HEK293 (cell line): ENCODE measurements around the gene KLHL14.

Experiments
- CTCF ChIA-PET: fragments of 350-600 bp; formaldehyde crosslinking; extraction: SDS; loops from one replicate; lab custom pipeline; 2021; ENCODE audit warnings: antibody characterized with exemption; lab: Yijun Ruan, JAX
- POLR2A ChIA-PET: fragments of 300-600 bp; formaldehyde crosslinking; extraction: SDS; loops from one replicate; lab custom pipeline; 2020; ENCODE audit warnings: antibody characterized with exemption, inconsistent platforms; lab: Yijun Ruan, JAX
- H3K27ac ChIP-seq: fragments of 200-500 bp; sonication (Bioruptor generic); 2 replicates; pipeline ENCODE4 v1.5.1; 2014; ENCODE audit warnings: low read depth, low read length, control low read depth, inconsistent platforms; ENCODE audit errors: extremely low read depth
- H3K36me3 ChIP-seq, 2 experiments: fragments of 200-500 bp in 1 of 2; sonication (Bioruptor generic) in 1 of 2; 1 replicate in 1 of 2; 2 replicates in 1 of 2; pipeline ENCODE4 v1.5.1; 2014 to 2017; ENCODE audit warnings: inconsistent platforms in 2 of 2, low read length in 2 of 2; ENCODE audit not compliant: control insufficient read depth in 2 of 2, insufficient read depth in 1 of 2
- H3K4me1 ChIP-seq: fragments of 200-500 bp; sonication (Bioruptor generic); 2 replicates; pipeline ENCODE4 v1.5.1; 2014; ENCODE audit warnings: mild to moderate bottlenecking, low read length, inconsistent platforms; ENCODE audit not compliant: control insufficient read depth, insufficient read depth
- H3K4me3 ChIP-seq: 2 replicates; pipeline ENCODE4 v1.5.1; 2011; ENCODE audit warnings: low read depth, mild to moderate bottlenecking, control low read depth, low read length, moderate library complexity
- H3K9me3 ChIP-seq: fragments of 200-500 bp; sonication (Bioruptor generic); 2 replicates; pipeline ENCODE4 v1.5.1; 2014; ENCODE audit warnings: low read depth, low read length, inconsistent platforms; ENCODE audit not compliant: control insufficient read depth, insufficient read depth
- BCL11B ChIP-seq: fragments of 450-650 bp; formaldehyde crosslinking; IDR thresholded peaks from 2 replicates; pipeline ENCODE4 v1.5.1; 2016; ENCODE audit warnings: low read depth, missing biosample characterization, missing genetic modification characterization
- GFI1B ChIP-seq: fragments of 450-650 bp; formaldehyde crosslinking; IDR thresholded peaks from 2 replicates; pipeline ENCODE4 v1.5.1; 2016; ENCODE audit warnings: missing biosample characterization, missing genetic modification characterization
- HOXA7 ChIP-seq: sonication (generic); formaldehyde crosslinking; IDR thresholded peaks from 2 replicates; pipeline ENCODE4 v1.8.1; 2022; ENCODE audit warnings: missing genetic modification reagents, borderline replicate concordance
- HOXC10 ChIP-seq: sonication (generic); formaldehyde crosslinking; IDR thresholded peaks from 2 replicates; pipeline ENCODE4 v1.8.1; 2023; ENCODE audit warnings: mild to moderate bottlenecking, missing genetic modification reagents
- HOXD13 ChIP-seq: sonication (generic); formaldehyde crosslinking; IDR thresholded peaks from 2 replicates; pipeline ENCODE4 v1.8.0; 2022; ENCODE audit warnings: missing genetic modification reagents, borderline replicate concordance
- KLF7 ChIP-seq: fragments of 450-650 bp; formaldehyde crosslinking; IDR thresholded peaks from 2 replicates; pipeline ENCODE4 v1.5.1; 2016; ENCODE audit warnings: missing biosample characterization, missing genetic modification characterization, borderline replicate concordance
- KLF8 ChIP-seq: fragments of 450-650 bp; formaldehyde crosslinking; IDR thresholded peaks from 2 replicates; pipeline ENCODE4 v1.5.1; 2016; ENCODE audit warnings: missing biosample characterization, missing genetic modification characterization
- PRDM10 ChIP-seq: fragments of 450-650 bp; formaldehyde crosslinking; IDR thresholded peaks from 2 replicates; pipeline ENCODE4 v1.5.1; 2016; ENCODE audit warnings: missing biosample characterization, missing genetic modification characterization
- REST ChIP-seq: fragments of 450-650 bp; formaldehyde crosslinking; IDR thresholded peaks from 2 replicates; pipeline ENCODE4 v1.5.1; 2016; ENCODE audit warnings: missing biosample characterization, missing genetic modification characterization
- WT1 ChIP-seq: fragments of 450-650 bp; formaldehyde crosslinking; IDR thresholded peaks from 2 replicates; pipeline ENCODE4 v1.5.1; 2016; ENCODE audit warnings: missing biosample characterization, missing genetic modification characterization
- ZFP3 ChIP-seq: fragments of 450-650 bp; formaldehyde crosslinking; IDR thresholded peaks from 2 replicates; pipeline ENCODE4 v1.5.1; 2016; ENCODE audit warnings: low read depth, missing biosample characterization, missing genetic modification characterization
- ZFP41 ChIP-seq: fragments of 450-650 bp; formaldehyde crosslinking; IDR thresholded peaks from 2 replicates; pipeline ENCODE4 v1.5.1; 2016; ENCODE audit warnings: missing biosample characterization, missing genetic modification characterization, borderline replicate concordance
- ZFP69B ChIP-seq: fragments of 450-650 bp; formaldehyde crosslinking; IDR thresholded peaks from 2 replicates; pipeline ENCODE4 v1.5.1; 2016; ENCODE audit warnings: missing biosample characterization, missing genetic modification characterization
- ZNF184 ChIP-seq: fragments of 450-650 bp; IDR thresholded peaks from 2 replicates; pipeline ENCODE4 v1.5.1; 2018; ENCODE audit warnings: missing biosample characterization, mild to moderate bottlenecking, missing genetic modification characterization
- ZNF23 ChIP-seq: fragments of 450-650 bp; formaldehyde crosslinking; IDR thresholded peaks from 2 replicates; pipeline ENCODE4 v1.5.1; 2016; ENCODE audit warnings: missing biosample characterization, missing genetic modification characterization, borderline replicate concordance
- ZNF311 ChIP-seq: fragments of 450-650 bp; formaldehyde crosslinking; IDR thresholded peaks from 2 replicates; pipeline ENCODE4 v1.5.1; 2017; ENCODE audit warnings: missing biosample characterization, missing genetic modification characterization, borderline replicate concordance
- ZNF335 ChIP-seq: fragments of 450-650 bp; formaldehyde crosslinking; conservative IDR thresholded peaks from 2 replicates; pipeline ENCODE4 v1.5.1; 2016; ENCODE audit warnings: missing biosample characterization, missing genetic modification characterization
- ZNF416 ChIP-seq: fragments of 450-650 bp; formaldehyde crosslinking; IDR thresholded peaks from 2 replicates; pipeline ENCODE4 v1.5.1; 2016; ENCODE audit warnings: missing biosample characterization, missing genetic modification characterization
- ZNF423 ChIP-seq: fragments of 450-650 bp; formaldehyde crosslinking; IDR thresholded peaks from 2 replicates; pipeline ENCODE4 v1.5.1; 2016; ENCODE audit warnings: missing biosample characterization, missing genetic modification characterization
- ZNF433 ChIP-seq: fragments of 450-650 bp; formaldehyde crosslinking; IDR thresholded peaks from 2 replicates; pipeline ENCODE4 v1.5.1; 2016; ENCODE audit warnings: missing biosample characterization, missing genetic modification characterization, low read depth
- ZNF530 ChIP-seq: fragments of 450-650 bp; formaldehyde crosslinking; IDR thresholded peaks from 2 replicates; pipeline ENCODE4 v1.5.1; 2016; ENCODE audit warnings: low read depth, missing biosample characterization, missing genetic modification characterization
- ZNF548 ChIP-seq: fragments of 450-650 bp; formaldehyde crosslinking; IDR thresholded peaks from 2 replicates; pipeline ENCODE4 v1.5.1; 2016; ENCODE audit warnings: missing biosample characterization, missing genetic modification characterization
- ZNF560 ChIP-seq: fragments of 450-650 bp; formaldehyde crosslinking; IDR thresholded peaks from 2 replicates; pipeline ENCODE4 v1.5.1; 2017; ENCODE audit warnings: missing biosample characterization, missing genetic modification characterization, borderline replicate concordance
- ZNF571 ChIP-seq: fragments of 450-650 bp; formaldehyde crosslinking; IDR thresholded peaks from 2 replicates; pipeline ENCODE4 v1.5.0; 2017; ENCODE audit warnings: missing biosample characterization, missing genetic modification characterization
- ZNF580 ChIP-seq: fragments of 450-650 bp; formaldehyde crosslinking; IDR thresholded peaks from 2 replicates; pipeline ENCODE4 v1.5.1; 2016; ENCODE audit warnings: missing biosample characterization, missing genetic modification characterization
- ZNF660 ChIP-seq: fragments of 450-650 bp; IDR thresholded peaks from 2 replicates; pipeline ENCODE4 v1.5.1; 2018; ENCODE audit warnings: missing biosample characterization, mild to moderate bottlenecking, missing genetic modification characterization
- ZNF677 ChIP-seq: fragments of 450-650 bp; IDR thresholded peaks from 2 replicates; pipeline ENCODE4 v1.5.0; 2018; ENCODE audit warnings: missing biosample characterization, mild to moderate bottlenecking, missing genetic modification characterization, moderate library complexity
- ZNF704 ChIP-seq: fragments of 450-650 bp; formaldehyde crosslinking; IDR thresholded peaks from 2 replicates; pipeline ENCODE4 v1.5.1; 2016; ENCODE audit warnings: missing biosample characterization, missing genetic modification characterization
- ZXDB ChIP-seq: fragments of 450-650 bp; formaldehyde crosslinking; IDR thresholded peaks from 2 replicates; pipeline ENCODE4 v1.5.1; 2016; ENCODE audit warnings: missing biosample characterization, missing genetic modification characterization

The KLHL14 gene

GRCh38 chr18:32695534-32695933, 77.3 kb downstream of the KLHL14 start (continued):
- TF ChIP-seq ZFP69B (tag by site-specific recombination) (no peak), ZNF548 (no peak), KLF7 (tag by site-specific recombination) (no peak)

GRCh38 chr18:32688821-32689220, 84.0 kb downstream of the KLHL14 start:
- Histone ChIP-seq H3K4me3 (no peak overlapping the region), H3K27ac (no peak overlapping the region), H3K9me3 (no peaks in the 10 kb centered on the region), H3K4me1 (no peaks in the 10 kb centered on the region), H3K36me3 (no peaks in the 10 kb centered on the region)
- TF ChIP-seq PRDM10 (tag by site-specific recombination) (no peak), ZNF416 (tag by site-specific recombination) (no peak), HOXC10 (CRISPR knock-in tag) (no peak), ZNF560 (tag by site-specific recombination) (no peak), ZNF335 (tag by site-specific recombination) (no peak), ZNF23 (no peak), ZFP3 (tag by site-specific recombination) (no peak), GFI1B (tag by site-specific recombination) (no peak), ZNF184 (no peak), REST (no peak), HOXD13 (CRISPR knock-in tag) (no peak), ZNF571 (tag by site-specific recombination) (no peak), ZNF660 (no peak), ZNF423 (no peak)
- CTCF ChIA-PET: interaction anchor here (0.6 kb wide), 1 partner anchor 531 kb away, joined by 3 read pairs; no protein-coding TSS in a partner anchor
- POLR2A ChIA-PET: interaction anchor here (0.6 kb wide), 1 partner anchor 458 kb away, joined by 3 read pairs; no protein-coding TSS in a partner anchor

- Histone ChIP-seq H3K4me3 (no peak overlapping the region), H3K27ac (no peak overlapping the region), H3K4me1 (no peaks in the 10 kb centered on the region), H3K36me3 (no peaks in the 10 kb centered on the region), H3K9me3 (no peaks in the 10 kb centered on the region)
- ChIA-PET CTCF (interaction anchor here (0.6 to 2.1 kb wide), 4 partner anchors 10 to 537 kb away, joined by 3 to 9 read pairs (median 4); no protein-coding TSS in a partner anchor), POLR2A (no interaction called here)
- no peak for TF ChIP-seq ZFP41 (tag by site-specific recombination)
- no peak for TF ChIP-seq WT1
- TF ChIP-seq ZNF704 (tag by site-specific recombination): no peak
- no peak for TF ChIP-seq HOXA7
- no peak for TF ChIP-seq ZXDB
- TF ChIP-seq ZNF580 (tag by site-specific recombination): no peak
- no peak for TF ChIP-seq ZNF548
- no peak for TF ChIP-seq ZNF433 (tag by site-specific recombination)
- no peak for TF ChIP-seq BCL11B (tag by site-specific recombination)
- TF ChIP-seq ZNF677 (tag by site-specific recombination): no peak
- no peak for TF ChIP-seq KLF8
- TF ChIP-seq ZNF530 (tag by site-specific recombination): no peak
- TF ChIP-seq ZNF311 (tag by site-specific recombination): no peak
Measured at GRCh38 chr18:32684940-32685339, 87.9 kb downstream of the KLHL14 start.
